ENCODE measurements around the gene VWF.
"Not testable (repeated sequence)": the region's sequence is repeated elsewhere in the genome, so short reads cannot be mapped to it uniquely, and the experiment has no call there.

GRCh38 chr12:6019256-6019655 is 105.2 kb downstream of the VWF start:
- not testable (repeated sequence) for TF ChIP-seq CTCF (conservative IDR thresholded peaks at IDR 0.05 in 1 of 2, IDR thresholded peaks at IDR 0.05 in 1 of 2; ENCODE audit: extremely low read depth in 1 of 2, insufficient read depth in 1 of 2, low read depth in 1 of 2, low read length in 2 of 2); EZH2 (IDR thresholded peaks at IDR 0.05; ENCODE audit: borderline replicate concordance, low read length)
